RWPE2 (cell line): ENCODE results near the gene SV2B.

Source experiments
- ATAC-seq: fragments of 200-7000 bp; cut with Tn5 transposase; 3 replicates; pipeline ENCODE4 v1.9.1; 2021; ENCODE audit warnings: low read depth
- DNase-seq: peaks from one replicate; pipeline ENCODE4 v3.0.0-alpha.2; 2020; ENCODE audit warnings: low spot score
- H3K27ac ChIP-seq: fragments of 450-650 bp; 2 replicates; pipeline ENCODE4 v1.5.1; 2017; ENCODE audit warnings: mild to moderate bottlenecking; ENCODE audit not compliant: poor library complexity, severe bottlenecking
- H3K27me3 ChIP-seq: fragments of 250-450 bp; sonication (Bioruptor Pico); 2 replicates; pipeline ENCODE4 v1.5.1; 2021; ENCODE audit warnings: mild to moderate bottlenecking, moderate library complexity; ENCODE audit not compliant: insufficient read depth, poor library complexity, severe bottlenecking
- H3K36me3 ChIP-seq: fragments of 250-450 bp; sonication (Bioruptor Pico); 2 replicates; pipeline ENCODE4 v1.5.1; 2020; ENCODE audit warnings: low read depth, mild to moderate bottlenecking, moderate library complexity
- H3K4me1 ChIP-seq: fragments of 250-450 bp; sonication (Bioruptor Pico); 2 replicates; pipeline ENCODE4 v1.5.1; 2021; ENCODE audit warnings: mild to moderate bottlenecking, moderate library complexity; ENCODE audit not compliant: insufficient read depth, poor library complexity, severe bottlenecking
- H3K4me3 ChIP-seq: fragments of 250-450 bp; sonication (Bioruptor Pico); 2 replicates; pipeline ENCODE4 v1.5.1; 2021; ENCODE audit warnings: mild to moderate bottlenecking, moderate library complexity; ENCODE audit not compliant: severe bottlenecking
- H3K9me3 ChIP-seq: fragments of 250-450 bp; sonication (Bioruptor Pico); 2 replicates; pipeline ENCODE4 v1.5.1; 2021; ENCODE audit warnings: mild to moderate bottlenecking, moderate library complexity; ENCODE audit not compliant: severe bottlenecking
- CTCF ChIP-seq: fragments of 450-650 bp; IDR thresholded peaks from one replicate; pipeline ENCODE4 v1.5.1; 2017; ENCODE audit warnings: mild to moderate bottlenecking, moderate library complexity; ENCODE audit not compliant: poor library complexity, severe bottlenecking

Gene SV2B

GRCh38 chr15:91158415-91159394 lies 58.6 kb downstream of the SV2B start:
- no peak for DNase-seq

GRCh38 chr15:91165850-91166249 lies 65.8 kb downstream of the SV2B start:
- ATAC-seq (no peak), DNase-seq (no peak)
- no peak overlapping the region for H3K4me3 ChIP-seq
- no peaks in the 10 kb centered on the region for H3K9me3 ChIP-seq
- H3K27ac ChIP-seq = no peak overlapping the region
- H3K27me3 ChIP-seq = peaks cover 24% of the 10 kb centered on the region
- H3K4me1 ChIP-seq = no peaks in the 10 kb centered on the region
- no peaks in the 10 kb centered on the region for H3K36me3 ChIP-seq
- no peak for TF ChIP-seq CTCF

More at GRCh38 chr15:91158415-91159394, 58.6 kb downstream of the SV2B start:
- no peak overlapping the region for H3K27ac ChIP-seq
- no peaks in the 10 kb centered on the region for H3K9me3 ChIP-seq
- H3K4me1 ChIP-seq = no peaks in the 10 kb centered on the region
- no peak for TF ChIP-seq CTCF
- no peak overlapping the region for H3K4me3 ChIP-seq
- no peak for ATAC-seq
- H3K36me3 ChIP-seq = no peaks in the 10 kb centered on the region
- peaks cover 32% of the 10 kb centered on the region for H3K27me3 ChIP-seq

- TF ChIP-seq CTCF = no peak
- no peak for ATAC-seq
Observed at GRCh38 chr15:91168457-91168856, 68.4 kb downstream of the SV2B start.

GRCh38 chr15:91171334-91171733 lies 71.3 kb downstream of the SV2B start:
- DNase-seq = no peak
- ATAC-seq = no peak; the same call in 2 of the 3 replicates
- no peak overlapping the region for H3K4me3 ChIP-seq
- H3K27ac ChIP-seq = no peak overlapping the region
- peaks cover 23% of the 10 kb centered on the region for H3K27me3 ChIP-seq
- no peaks in the 10 kb centered on the region for H3K4me1 ChIP-seq
- no peaks in the 10 kb centered on the region for H3K36me3 ChIP-seq
- TF ChIP-seq CTCF = no peak
- H3K9me3 ChIP-seq = no peaks in the 10 kb centered on the region

More at GRCh38 chr15:91168457-91168856, 68.4 kb downstream of the SV2B start:
- Histone ChIP-seq H3K4me1 (no peaks in the 10 kb centered on the region), H3K36me3 (no peaks in the 10 kb centered on the region), H3K27me3 (peaks cover 23% of the 10 kb centered on the region), H3K4me3 (no peak overlapping the region), H3K9me3 (no peaks in the 10 kb centered on the region), H3K27ac (no peak overlapping the region)
- no peak for DNase-seq

- no peaks in the 10 kb centered on the region for H3K9me3 ChIP-seq
- no peak overlapping the region for H3K27ac ChIP-seq
- H3K36me3 ChIP-seq = no peaks in the 10 kb centered on the region
- H3K4me1 ChIP-seq = no peaks in the 10 kb centered on the region
- H3K27me3 ChIP-seq = peaks cover 18% of the 10 kb centered on the region
- DNase-seq (no peak), ATAC-seq (no peak)
- TF ChIP-seq CTCF = no peak
- no peak overlapping the region for H3K4me3 ChIP-seq
Observed at GRCh38 chr15:91182101-91182500, 82.0 kb downstream of the SV2B start.
